ENCODE data around the gene HCLS1.
"Not testable (repeated sequence)": the region's sequence is repeated elsewhere in the genome, so short reads cannot be mapped to it uniquely, and the experiment has no call there.

Gene HCLS1

DNA sequence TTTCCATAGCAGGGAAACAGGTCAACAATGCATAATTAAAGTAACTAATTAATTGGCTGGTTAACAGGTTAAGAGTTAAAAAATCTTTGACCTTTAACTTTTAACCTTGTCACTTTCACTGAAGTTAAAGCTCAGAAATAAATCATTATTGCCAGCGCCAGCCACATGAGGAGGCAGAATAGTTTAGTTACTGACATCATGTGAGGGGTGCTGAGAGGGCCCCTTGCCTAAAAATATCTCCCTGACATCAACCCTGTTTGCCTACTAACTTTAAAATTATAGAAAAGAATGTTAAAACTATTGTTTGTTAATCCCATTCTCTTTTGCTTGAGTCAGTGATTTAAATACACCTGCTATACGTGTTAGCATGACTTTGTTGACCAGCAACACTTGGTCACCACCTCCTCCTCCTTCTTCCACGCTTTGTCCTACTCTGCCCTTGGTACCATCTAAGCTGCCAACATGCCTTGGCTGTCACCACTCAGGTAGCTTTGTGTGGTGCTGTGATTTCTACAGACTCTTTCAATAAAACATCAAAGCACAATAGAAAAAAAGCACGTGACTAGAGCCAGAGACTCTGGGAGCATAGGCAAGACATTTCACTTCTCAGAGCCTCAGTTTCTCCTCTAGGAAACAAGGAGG, 64.8 kb downstream of the HCLS1 start:
- no peak for DNase-seq (ENCODE audit: low read depth)

DNA sequence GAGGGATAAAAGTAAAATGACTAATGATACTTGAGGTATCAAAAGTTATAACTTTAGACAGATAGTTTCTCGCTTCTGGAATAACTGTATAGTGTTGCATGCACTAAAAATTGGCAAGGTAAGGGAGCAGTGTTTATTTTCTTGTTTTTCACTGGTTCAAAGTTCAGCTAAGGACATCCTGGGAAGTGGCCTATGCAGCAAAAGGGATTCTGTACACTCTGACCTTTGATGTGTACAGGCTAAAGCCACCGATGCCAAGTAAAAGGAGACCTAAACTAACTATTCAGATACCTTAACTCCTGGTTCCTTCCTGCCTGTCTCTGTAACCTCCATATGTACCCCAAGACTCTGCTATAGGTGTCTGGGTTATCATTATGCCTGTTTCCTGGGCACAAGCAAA, 65.9 kb downstream of the HCLS1 start:
- DNase-seq (ENCODE audit: low read depth) = no peak

DNA sequence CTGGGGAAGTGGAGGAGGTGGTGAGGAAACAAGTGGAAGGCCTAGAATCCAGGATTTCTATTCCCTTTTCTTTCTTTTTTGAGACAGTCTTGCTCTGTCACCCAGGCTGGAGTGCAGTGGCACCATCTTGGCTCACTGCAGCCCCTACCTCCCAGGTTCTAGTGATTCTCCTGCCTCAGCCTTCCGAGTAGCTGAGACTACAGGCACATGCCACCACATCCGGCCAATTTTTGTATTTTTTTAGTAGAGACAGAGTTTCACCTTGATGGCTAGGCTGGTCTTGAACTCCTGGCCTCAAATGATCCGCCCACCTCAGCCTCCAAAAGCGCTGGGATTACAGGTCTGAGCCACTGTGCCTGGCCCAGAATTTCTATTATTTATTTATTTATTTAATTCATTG, 66.9 kb downstream of the HCLS1 start:
- not testable (repeated sequence) for DNase-seq (ENCODE audit: low read depth)

DNA sequence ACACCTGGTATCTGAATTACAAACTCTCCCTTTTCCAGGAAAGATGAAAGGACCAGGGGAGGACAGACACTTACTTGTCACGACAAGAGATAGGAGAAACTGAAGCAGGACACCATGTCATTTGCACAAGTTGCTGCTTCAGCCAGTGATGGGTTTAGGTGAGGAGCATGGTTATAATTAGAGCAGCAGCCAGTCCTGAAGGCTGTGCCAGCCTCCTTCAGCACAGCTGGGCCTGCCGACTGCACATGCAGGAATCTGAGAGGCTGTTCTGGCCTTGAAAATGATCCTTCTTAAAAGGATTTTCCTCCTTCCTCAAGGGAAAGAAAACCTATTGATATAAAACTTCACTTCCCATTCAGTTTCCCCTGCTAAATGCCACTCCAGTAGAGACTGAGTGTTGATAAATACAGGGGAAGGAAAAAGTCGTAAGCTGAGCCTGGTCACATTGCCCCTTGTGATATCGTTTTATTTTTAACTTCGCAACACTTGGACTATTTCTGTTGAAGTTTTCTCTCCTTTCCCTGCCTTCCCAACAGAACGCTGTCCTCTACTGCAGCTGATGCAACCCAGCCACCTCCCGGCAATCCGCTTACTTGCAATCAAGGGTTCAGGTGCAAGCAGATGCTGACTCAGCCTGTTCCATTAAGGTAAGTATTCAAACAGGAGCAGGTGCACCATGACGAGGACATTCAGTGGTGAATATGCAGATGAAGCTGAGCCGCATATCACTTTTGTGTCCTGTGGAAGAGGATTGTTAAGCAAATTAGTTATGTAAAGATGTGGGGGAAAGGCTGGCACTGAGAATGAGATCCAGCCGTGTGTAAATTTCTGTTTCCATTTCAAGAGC, 67.6 kb downstream of the HCLS1 start, which contains the start of gene FBXO40:
Gene FBXO40, plus strand, starts transcription at position 524 of the 847 bp plus-strand sequence. CDS start 27,197 bp downstream, outside the sequence.
- DNase-seq (ENCODE audit: low read depth) = no peak

DNA sequence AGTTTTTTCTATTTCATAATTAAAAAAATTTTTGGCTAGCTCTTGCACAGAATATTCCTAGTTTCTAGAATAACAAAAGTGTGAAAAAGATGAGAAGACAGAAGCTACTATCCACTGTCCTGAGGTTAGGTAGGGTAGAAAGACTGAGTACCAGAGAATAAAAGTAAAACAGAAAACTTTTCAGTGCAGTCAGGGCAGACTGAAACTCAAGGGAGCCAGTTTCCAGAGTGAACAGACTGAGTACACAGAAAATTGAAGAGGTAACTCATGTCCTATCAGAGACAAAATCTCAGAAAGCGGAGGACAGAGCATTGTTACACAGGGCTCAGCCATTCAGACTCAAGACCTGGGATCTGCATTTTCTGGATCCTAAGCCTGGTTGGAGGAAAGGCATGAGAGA, 76.3 kb downstream of the HCLS1 start:
- DNase-seq (ENCODE audit: low read depth) = no peak

DNA sequence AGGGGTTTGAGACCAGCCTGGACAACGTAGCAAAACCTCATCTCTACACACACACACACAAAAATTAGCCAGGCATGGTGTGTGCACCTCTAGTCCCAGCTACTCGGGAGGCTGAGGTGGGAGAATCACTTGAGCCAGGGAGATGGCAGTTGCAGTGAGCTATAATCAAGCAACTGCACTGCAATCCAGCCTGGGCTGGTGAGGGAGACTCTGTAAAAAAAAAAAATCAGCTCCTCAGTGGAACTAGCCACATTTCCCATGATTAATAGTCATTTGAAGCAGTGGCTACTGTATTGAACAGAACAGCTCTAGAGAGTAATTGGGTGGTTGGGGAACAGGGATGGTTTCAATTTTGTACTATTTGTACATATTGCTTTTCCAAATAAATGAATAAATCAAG, 79.0 kb downstream of the HCLS1 start:
- DNase-seq (ENCODE audit: low read depth) = no peak

All from T-helper 22 cell (primary cell).